Fibroblast of lung (primary cell): ENCODE measurements around the gene CENPH. TPM values are rescaled to one million over a fixed set of nuclear protein-coding genes. Genes with fewer than 3 reads are reported as not detected.
"Not testable (repeated sequence)": the region's sequence is repeated elsewhere in the genome, so short reads cannot be mapped to it uniquely, and the experiment has no call there.

Source experiments
- DNase-seq, 2 donors: peaks; one replicate each; pipeline versions ENCODE4 v3.0.0 to v3.0.0-alpha.2; 2010; ENCODE audit warnings: low read depth in 2 of 2
- H2AFZ ChIP-seq: 2 replicates; pipeline ENCODE4 v1.5.1; 2012; ENCODE audit warnings: low read length, control low read depth, inconsistent platforms
- H3K27ac ChIP-seq: 2 replicates; pipeline ENCODE4 v1.5.1; 2011; ENCODE audit warnings: low read length, control low read depth; ENCODE audit not compliant: insufficient read depth
- H3K27me3 ChIP-seq: 2 replicates; pipeline ENCODE4 v1.5.1; 2011; ENCODE audit warnings: mild to moderate bottlenecking, low read length; ENCODE audit not compliant: control insufficient read depth, insufficient read depth
- H3K36me3 ChIP-seq: 2 replicates; pipeline ENCODE4 v1.5.1; 2011; ENCODE audit warnings: low read length; ENCODE audit not compliant: control insufficient read depth, insufficient read depth
- H3K4me1 ChIP-seq: 2 replicates; pipeline ENCODE4 v1.5.1; 2011; ENCODE audit warnings: low read length; ENCODE audit not compliant: control insufficient read depth, insufficient read depth; ENCODE audit errors: extremely low read depth
- H3K4me2 ChIP-seq: 2 replicates; pipeline ENCODE4 v1.5.1; 2011; ENCODE audit warnings: low read length, control low read depth; ENCODE audit not compliant: insufficient read depth; ENCODE audit errors: extremely low read depth
- H3K4me3 ChIP-seq, 4 experiments: fragments of 200-600 bp in 1 of 4; sonication (generic) in 1 of 4; replicated peaks in 1 of 4; 2 replicates each; pipeline ENCODE4 v1.5.1; 2011 to 2016; ENCODE audit warnings: low read length in 4 of 4, low read depth in 3 of 4, mild to moderate bottlenecking in 3 of 4, control low read depth in 2 of 4, inconsistent platforms in 1 of 4, mixed read lengths in 1 of 4; ENCODE audit not compliant: insufficient read depth in 1 of 4; ENCODE audit errors: control extremely low read depth in 1 of 4
- H3K79me2 ChIP-seq: 2 replicates; pipeline ENCODE4 v1.5.1; 2012; ENCODE audit warnings: mild to moderate bottlenecking, low read length, inconsistent platforms; ENCODE audit not compliant: control insufficient read depth, insufficient read depth
- H3K9ac ChIP-seq: 2 replicates; pipeline ENCODE4 v1.5.1; 2011; ENCODE audit warnings: mild to moderate bottlenecking, low read length, control low read depth; ENCODE audit not compliant: insufficient read depth
- H3K9me3 ChIP-seq: 2 replicates; pipeline ENCODE4 v1.5.1; 2012; ENCODE audit warnings: low read depth, low read length; ENCODE audit not compliant: control insufficient read depth, insufficient read depth
- H4K20me1 ChIP-seq: 2 replicates; pipeline ENCODE4 v1.5.1; 2011; ENCODE audit warnings: low read length; ENCODE audit not compliant: control insufficient read depth, insufficient read depth; ENCODE audit errors: extremely low read depth
- CTCF ChIP-seq, 2 donors: IDR thresholded peaks in 1 of 2; conservative IDR thresholded peaks in 1 of 2; 1 replicate in 1 of 2; 2 replicates in 1 of 2; pipeline ENCODE4 v1.5.1; 2011 to 2012; ENCODE audit warnings: low read length in 2 of 2, control low read depth in 1 of 2, inconsistent platforms in 1 of 2, low read depth in 1 of 2, mild to moderate bottlenecking in 1 of 2
- EZH2 ChIP-seq: IDR thresholded peaks from 2 replicates; pipeline ENCODE4 v1.5.1; 2012; ENCODE audit warnings: low read length, control low read depth, mild to moderate bottlenecking; ENCODE audit errors: missing control alignments
- polyA minus RNA-seq: library from RNA; depleted of rRNA, polyadenylated mRNA; stranded (reverse); fragments of >200 nt; gene quantifications from 2 replicates; pipeline ENCODE4 v1.2.3, GENCODE V29; 2011; ENCODE audit warnings: low replicate concordance
- polyA plus RNA-seq, 2 donors: library from polyadenylated mRNA; depleted of rRNA in 1 of 2; stranded (reverse) in 1 of 2; unstranded in 1 of 2; fragments of >200 nt; gene quantifications; 2 replicates each; pipeline ENCODE4 v1.2.1, GENCODE V29; 2011 to 2012; ENCODE audit warnings: missing spikeins in 1 of 2
- total RNA-seq: library from RNA; depleted of rRNA; stranded (reverse); fragments of >200 nt; gene quantifications from 2 replicates; pipeline ENCODE4 v1.2.1, GENCODE V29; 2014

Gene CENPH
- total RNA-seq (4.1 and 10.9 TPM in 2 replicates), polyA plus RNA-seq (7.1 and 16.6 TPM in 2 replicates), polyA minus RNA-seq (0.47 and 3.7 TPM in 2 replicates)
- polyA plus RNA-seq (2012) = 9.4 and 18.3 TPM in 2 replicates

GRCh38 chr5:69189162-69190086, at the start of gene CENPH:
CENPH (plus strand) TSS chr5:69189583; CDS start chr5:69189635, 52 bp downstream.
- Histone ChIP-seq H2AFZ (peak within 1 kb of the TSS; percentile 84), H3K9me3 (no peaks in the 10 kb centered on the region), H4K20me1 (no peaks in the 10 kb centered on the region), H3K36me3 (no peaks in the 10 kb centered on the region), H3K9ac (peak within 1 kb of the TSS; percentile 62), H3K4me3 (peak within 1 kb of the TSS; percentile 24 to 99 (median 78)), H3K4me1 (peaks cover 4% of the 10 kb centered on the region), H3K27me3 (no peaks in the 10 kb centered on the region), H3K4me2 (peak within 1 kb of the TSS; percentile 97), H3K27ac (peak within 1 kb of the TSS; percentile 80), H3K79me2 (peaks cover 1% of the 10 kb centered on the region)
- TF ChIP-seq CTCF (conservative IDR thresholded peaks at IDR 0.05 in 1 of 2, IDR thresholded peaks at IDR 0.05 in 1 of 2; ENCODE audit: low read depth in 1 of 2, low read length in 2 of 2) (no peak), EZH2 (no peak)
- DNase-seq = peak; percentile 85 to 92

- H3K4me1 ChIP-seq, H3K9me3 ChIP-seq, H3K27me3 ChIP-seq, H2AFZ ChIP-seq, DNase-seq, H3K4me2 ChIP-seq, H4K20me1 ChIP-seq, H3K36me3 ChIP-seq, H3K9ac ChIP-seq, H3K79me2 ChIP-seq, H3K27ac ChIP-seq, H3K4me3 ChIP-seq: not testable (repeated sequence)
Observed at GRCh38 chr5:69140239-69140638, 49.1 kb upstream of the CENPH start.

- no peak overlapping the region for H3K4me2 ChIP-seq
- H3K36me3 ChIP-seq = no peaks in the 10 kb centered on the region
- H3K4me1 ChIP-seq = no peaks in the 10 kb centered on the region
- H3K4me3 ChIP-seq = no peak overlapping the region
- H4K20me1 ChIP-seq = no peaks in the 10 kb centered on the region
- no peak overlapping the region for H3K27ac ChIP-seq
- TF ChIP-seq CTCF (conservative IDR thresholded peaks at IDR 0.05 in 1 of 2, IDR thresholded peaks at IDR 0.05 in 1 of 2; ENCODE audit: low read depth in 1 of 2, low read length in 2 of 2) = no peak
- TF ChIP-seq EZH2 = no peak
- no peaks in the 10 kb centered on the region for H3K9me3 ChIP-seq
- DNase-seq = no peak
- H3K9ac ChIP-seq = no peak overlapping the region
- no peaks in the 10 kb centered on the region for H3K79me2 ChIP-seq
- no peaks in the 10 kb centered on the region for H3K27me3 ChIP-seq
- H2AFZ ChIP-seq = no peak overlapping the region
Observed at GRCh38 chr5:69140827-69141226, 48.6 kb upstream of the CENPH start.

GRCh38 chr5:69148576-69148975, 40.8 kb upstream of the CENPH start:
- H3K27me3 ChIP-seq, H3K27ac ChIP-seq, H3K4me1 ChIP-seq, H3K9ac ChIP-seq, H3K36me3 ChIP-seq, DNase-seq, H4K20me1 ChIP-seq, H2AFZ ChIP-seq, H3K9me3 ChIP-seq, H3K4me3 ChIP-seq, H3K79me2 ChIP-seq, H3K4me2 ChIP-seq: not testable (repeated sequence)
